Body of pancreas (tissue), 4 donors: ENCODE data around the gene ROBO2.

Source experiments
- POLR2A ChIP-seq, 3 donors: fragments of 450-650 bp; IDR thresholded peaks; one replicate each; pipeline ENCODE4 v1.6.1; 2016; ENCODE audit warnings: antibody characterized with exemption in 3 of 3, mild to moderate bottlenecking in 2 of 3
- TF ChIP-seq, protein P1 (sequence below), 7 experiments: fragments of 450-650 bp in 4 of 7; fragments of 200-600 bp in 3 of 7; sonication (generic) in 3 of 7; IDR thresholded peaks; one replicate each; pipeline ENCODE4 v1.5.1; 2016 to 2019; ENCODE audit warnings: antibody characterized with exemption in 7 of 7

DNA sequence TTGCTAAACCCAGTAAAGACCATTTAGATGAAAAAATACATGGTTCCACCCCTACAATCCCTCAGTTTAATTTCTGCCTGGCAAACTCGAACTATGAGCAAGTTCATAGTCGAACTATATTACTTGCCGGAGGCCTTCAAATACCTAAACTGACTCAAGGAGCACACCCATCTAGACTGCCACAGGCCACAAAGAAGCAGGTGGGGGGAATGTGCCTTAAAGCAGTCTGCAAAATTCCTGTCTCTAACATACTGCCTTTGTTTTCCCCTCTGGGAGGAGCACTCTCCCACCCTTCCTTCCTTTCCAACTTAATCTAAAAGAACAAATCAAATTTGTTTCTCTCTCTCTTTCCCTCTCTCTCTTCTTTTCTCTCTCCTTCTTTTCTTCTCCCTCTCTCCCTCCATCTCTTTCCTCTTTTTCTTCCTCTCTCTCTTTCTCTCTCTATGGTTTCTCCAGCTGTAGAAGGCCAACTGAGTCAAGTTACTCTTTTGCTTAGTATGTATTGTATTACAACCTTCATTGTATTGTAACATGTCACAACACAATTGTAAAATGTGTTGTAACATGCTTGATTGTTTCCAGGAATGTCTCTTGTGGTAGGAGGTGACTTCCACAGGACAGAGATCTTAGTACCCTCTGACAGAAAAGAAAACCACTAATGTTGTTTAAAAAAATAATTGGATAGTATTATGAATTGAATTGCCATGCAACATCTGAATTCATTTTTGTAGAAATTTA lies 496.3 kb downstream of the ROBO2 start:
- TF ChIP-seq, protein P1, sequence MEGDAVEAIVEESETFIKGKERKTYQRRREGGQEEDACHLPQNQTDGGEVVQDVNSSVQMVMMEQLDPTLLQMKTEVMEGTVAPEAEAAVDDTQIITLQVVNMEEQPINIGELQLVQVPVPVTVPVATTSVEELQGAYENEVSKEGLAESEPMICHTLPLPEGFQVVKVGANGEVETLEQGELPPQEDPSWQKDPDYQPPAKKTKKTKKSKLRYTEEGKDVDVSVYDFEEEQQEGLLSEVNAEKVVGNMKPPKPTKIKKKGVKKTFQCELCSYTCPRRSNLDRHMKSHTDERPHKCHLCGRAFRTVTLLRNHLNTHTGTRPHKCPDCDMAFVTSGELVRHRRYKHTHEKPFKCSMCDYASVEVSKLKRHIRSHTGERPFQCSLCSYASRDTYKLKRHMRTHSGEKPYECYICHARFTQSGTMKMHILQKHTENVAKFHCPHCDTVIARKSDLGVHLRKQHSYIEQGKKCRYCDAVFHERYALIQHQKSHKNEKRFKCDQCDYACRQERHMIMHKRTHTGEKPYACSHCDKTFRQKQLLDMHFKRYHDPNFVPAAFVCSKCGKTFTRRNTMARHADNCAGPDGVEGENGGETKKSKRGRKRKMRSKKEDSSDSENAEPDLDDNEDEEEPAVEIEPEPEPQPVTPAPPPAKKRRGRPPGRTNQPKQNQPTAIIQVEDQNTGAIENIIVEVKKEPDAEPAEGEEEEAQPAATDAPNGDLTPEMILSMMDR (IDR thresholded peaks at IDR 0.05), result no peak
- TF ChIP-seq POLR2A (IDR thresholded peaks at IDR 0.05), result no peak
